ENCODE data around the gene ARHGAP40.
"Not testable (repeated sequence)": the region's sequence is repeated elsewhere in the genome, so short reads cannot be mapped to it uniquely, and the experiment has no call there.

ARHGAP40 gene

DNA sequence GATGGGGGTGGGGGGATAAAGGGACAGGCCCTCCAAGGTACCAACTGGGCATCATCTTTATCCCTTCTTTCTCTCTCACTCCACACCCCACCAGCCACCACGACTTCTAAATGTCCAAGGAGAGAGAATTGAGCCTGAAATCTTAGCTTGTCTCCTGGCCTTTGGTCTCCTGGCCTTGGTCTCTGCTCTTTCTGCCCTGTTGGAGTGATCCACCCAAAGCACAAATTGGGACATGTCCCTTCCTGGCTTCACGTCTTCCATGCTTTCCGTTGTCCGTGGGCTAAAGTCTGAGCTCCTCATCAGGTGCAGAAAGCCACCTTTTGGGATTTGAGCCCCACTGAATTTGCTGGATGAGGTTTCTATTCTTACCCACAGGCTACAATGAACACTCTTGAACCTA, 12.3 kb upstream of the ARHGAP40 start:
- DNase-seq, result no peak

DNA sequence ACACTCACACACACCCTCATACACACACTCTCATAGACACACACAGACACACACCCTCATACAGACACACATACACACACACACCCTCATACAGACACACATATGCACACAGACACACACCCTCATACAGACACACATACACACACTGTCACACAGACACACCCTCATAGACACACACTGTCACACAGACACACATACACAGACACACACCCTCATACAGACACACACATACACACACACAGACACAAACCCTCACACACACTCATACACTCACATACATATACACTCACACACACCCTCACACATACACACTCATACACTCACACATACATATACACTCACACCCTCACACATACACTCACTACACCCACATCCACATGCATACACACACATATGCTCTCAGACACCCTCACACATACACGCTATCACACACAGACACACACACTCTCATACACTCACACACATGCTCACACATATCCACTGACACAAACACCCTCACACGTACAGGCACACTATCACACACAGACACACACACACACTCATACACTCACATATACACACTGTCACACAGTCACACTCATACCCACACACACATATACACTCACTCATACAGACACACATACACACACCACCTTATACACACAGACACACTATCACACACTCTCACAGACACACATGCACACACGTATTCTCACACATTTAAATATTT, 11.5 kb upstream of the ARHGAP40 start:
- DNase-seq, result no peak

DNA sequence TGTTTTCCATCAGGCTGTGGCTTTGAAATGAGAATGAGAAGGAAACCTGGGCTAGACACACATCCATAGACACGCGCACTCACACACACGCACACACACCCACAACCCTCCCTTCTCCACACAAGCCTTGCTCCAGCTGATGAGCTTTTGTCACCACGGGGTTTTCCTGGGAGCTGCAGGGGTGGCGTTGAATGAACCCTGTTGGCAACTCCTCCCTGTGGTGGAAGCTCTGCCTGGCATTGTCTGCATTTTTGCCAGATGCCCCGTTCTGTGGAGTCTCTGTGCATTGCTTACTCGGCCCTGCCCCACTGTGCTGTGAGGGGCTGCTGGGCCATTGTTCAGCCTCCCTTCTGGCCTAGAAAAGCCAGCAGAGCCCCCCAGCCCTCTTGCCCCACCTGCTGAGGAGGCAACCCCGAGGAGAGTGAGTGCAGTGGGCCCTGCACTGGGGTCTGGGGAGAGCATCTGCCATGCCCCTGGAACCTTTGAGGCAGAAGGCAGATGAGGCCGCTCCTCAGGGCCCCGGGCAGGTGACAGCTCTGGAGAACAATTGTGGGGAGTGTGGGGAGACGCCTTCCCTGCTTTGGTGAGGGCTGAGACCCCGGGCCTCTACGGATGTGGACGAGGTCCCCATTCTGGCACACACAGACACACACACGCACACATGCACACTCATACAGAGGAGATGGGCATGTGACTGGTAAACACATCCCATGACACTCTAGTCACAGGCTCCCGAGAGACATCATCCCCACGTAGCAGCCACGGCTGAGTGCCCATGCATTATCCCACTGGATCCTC, 10.7 kb upstream of the ARHGAP40 start:
- no peak for DNase-seq

DNA sequence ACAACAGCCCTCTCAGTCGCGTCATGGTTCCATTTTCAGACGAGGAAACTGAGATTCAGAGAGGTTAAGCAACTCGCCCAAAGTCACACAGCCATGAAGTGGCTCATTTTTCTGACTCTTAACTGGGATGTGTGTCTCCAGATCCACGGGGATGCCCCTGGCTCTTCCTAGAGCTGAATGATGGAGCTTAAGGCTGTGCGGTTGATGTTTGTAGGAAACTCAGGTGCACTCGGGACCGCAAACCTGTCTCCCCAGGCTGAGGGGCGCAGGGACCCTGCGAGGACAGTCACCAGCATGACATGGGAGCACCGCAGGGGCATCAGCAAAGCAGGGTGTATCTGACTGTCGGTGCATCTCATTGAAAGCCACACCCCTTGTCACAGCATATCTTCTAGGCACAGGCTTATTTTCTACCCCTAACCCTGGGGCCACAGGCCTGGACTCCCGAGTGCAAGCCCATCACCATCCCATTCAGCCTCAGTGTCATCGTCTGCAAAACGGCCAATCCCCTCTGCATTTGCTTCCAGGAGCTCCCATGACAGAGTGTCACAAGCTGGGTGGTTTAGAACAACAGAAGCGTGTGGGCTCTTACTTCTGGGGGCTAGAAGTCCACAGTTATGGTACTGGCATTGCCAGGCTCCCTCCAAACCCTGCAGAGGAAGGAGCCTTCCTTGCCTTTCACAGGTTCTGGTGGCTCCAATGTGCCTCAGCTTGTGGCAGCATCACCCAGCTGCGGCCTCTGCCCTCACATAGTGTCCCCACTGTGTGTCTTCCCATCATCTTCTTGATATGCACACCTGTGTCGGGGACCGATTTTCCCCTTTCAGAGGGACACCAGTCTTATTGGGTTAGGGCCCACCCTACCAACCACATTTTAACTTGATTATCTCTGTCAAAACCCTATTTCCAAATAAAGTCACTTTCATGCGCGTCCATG, 9.9 kb upstream of the ARHGAP40 start:
- DNase-seq, result no peak

DNA sequence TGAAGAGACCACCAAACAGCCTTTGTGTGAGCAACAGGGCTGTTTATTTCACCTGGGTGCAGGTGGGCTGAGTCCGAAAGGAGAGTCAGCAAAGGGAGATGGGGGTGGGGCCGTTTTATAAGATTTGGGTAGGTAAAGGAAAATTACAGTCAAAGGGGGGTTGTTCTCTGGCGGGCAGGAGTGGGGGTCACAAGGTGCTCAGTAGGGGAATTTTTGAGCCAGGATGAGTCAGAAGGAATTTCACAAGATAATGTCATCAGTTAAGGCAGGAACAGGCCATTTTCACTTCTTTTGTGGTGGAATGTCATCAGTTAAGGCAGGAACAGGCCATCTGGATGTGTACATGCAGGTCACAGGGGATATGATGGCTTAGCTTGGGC, 9.2 kb upstream of the ARHGAP40 start:
- not testable (repeated sequence) for DNase-seq

DNA sequence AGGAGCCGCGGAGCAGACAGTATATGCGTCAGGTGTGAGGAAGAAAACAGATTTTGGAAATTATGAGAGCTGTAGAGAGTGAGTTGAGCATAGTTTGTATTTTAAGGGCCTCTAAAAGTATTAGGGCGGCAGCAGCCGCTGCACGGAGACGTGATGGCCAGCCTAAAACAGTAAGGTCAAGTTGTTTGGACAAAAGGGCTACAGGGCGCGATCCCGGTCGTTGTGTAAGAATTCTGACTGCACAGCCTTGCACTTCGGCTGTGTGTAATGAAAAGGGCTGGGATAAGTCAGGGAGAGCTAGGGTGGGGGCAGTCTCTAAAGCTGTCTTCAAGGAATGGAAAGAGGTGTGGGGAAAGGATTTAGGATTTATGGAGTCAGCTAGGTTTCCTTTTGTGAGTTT, 7.3 kb upstream of the ARHGAP40 start:
- DNase-seq, result not testable (repeated sequence)

DNA sequence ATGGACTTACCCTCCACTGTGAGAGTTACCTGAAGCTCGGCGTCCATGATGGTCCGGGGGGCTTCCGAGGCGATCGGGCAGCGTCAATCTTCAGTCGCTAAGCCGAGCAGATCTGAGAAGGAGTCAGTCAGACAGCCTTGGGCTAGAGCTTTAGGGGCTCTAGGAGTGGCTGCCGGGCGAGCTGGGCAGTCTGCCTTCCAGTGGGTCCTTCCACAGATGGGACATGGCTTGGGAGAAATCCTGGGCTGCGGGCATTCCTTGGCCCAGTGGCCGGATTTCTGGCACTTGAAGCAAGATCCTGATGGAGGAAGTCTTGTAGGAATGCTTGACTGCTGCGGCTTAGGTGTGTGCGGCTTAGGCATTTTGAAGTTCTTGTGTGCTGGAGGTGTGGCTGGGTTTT, 5.7 kb upstream of the ARHGAP40 start:
- DNase-seq, result not testable (repeated sequence)

DNA sequence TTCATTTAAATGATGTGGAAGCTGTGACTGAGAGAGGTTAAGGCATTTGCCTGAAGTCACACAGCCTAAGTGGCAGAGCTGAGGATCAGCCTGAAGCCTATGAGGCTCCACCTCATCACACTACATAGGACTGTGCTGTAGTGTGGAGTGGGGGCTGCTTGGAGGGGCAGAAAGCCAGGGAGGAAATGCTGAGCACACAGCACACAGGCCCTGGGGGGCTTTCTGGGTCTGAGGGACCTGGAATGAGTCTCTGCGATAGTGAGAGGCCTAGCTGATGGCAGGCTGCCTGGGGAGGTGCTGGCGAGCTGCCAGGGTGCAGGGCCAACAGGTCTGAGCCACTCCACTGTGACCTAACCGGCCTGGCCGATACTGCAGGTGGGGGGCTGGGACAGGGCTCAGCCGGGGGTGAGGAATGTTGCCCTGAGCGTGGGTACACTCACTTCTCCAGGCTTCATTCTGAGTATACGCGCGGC, 2.2 kb upstream of the ARHGAP40 start:
- DNase-seq, result no peak

DNA sequence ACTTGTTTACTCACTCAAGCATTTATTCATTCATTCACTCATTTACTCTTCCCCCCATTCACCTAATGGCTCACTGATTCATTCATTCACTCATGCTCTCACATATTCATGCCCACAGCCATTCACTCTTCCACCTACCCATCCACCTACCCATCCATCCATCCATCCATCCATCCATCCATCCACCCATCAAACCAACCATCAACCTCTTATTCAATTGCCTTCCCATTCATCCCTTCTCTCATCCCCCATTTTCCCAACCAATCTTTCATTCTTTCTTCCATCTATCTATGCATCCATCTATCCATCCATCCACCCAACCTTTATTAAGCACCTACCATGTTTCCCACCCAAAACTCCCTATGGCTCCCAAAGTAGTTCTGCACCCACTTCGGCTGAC, 1.6 kb upstream of the ARHGAP40 start:
- no peak for DNase-seq

DNA sequence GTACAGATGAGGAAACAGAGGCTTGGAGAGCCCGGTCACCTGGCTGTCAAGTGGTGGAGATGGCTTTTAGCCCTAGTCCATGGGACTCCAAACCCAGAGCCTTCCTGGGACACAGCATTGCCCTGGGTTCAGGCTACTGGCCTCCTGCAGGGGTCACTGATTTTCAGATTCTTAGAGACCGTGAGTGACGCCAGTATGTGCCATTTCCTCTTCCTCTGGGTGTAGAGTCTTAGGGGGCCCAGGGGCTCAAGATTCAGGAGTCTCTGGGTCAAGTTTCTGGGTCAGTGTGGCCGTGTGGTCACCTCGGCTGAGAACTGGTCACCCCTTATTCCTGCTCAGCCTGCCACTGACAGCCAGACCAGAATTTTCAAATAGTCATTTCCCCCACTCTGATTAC, 574 bp downstream of the ARHGAP40 start:
- no peak for DNase-seq

DNA sequence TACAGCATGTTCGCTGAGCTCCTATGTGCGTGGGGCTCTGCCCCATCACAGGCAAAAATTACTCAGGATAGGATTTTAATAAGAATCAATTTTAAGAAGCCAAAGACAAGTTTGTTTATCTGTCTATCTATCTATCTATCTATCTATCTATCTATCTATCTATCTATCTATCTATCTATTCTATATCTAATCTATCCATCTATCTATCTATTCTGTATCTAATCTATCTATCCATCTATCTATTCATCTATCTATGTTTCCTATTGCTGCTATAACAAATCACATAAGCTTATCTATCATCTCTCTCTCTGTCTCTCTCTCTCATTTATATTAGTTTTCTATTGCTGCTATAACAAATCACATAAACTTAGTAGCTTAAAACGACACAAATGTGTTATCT, 1.7 kb downstream of the ARHGAP40 start:
- no peak for DNase-seq

DNA sequence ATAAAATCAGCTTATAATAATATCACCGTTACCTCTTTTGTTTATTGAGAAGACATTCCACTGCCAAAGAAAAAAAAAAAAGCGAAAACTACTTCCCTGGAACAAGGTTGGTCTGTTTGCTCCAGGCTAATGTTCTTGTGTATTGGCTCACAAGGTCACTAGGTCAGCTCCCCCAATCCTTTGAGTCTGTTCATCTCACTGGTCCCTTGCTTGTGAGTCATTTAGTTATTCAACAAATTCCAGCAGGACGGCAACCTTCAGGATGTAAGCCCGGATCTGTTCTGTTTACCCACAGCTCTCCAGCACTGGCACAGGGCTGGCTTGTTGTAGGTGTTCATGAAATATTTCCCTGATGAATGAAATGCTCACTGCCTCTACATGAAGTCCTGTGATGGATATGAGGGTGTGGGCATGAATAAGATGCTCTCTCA, 3.3 kb downstream of the ARHGAP40 start:
- DNase-seq, result no peak

DNA sequence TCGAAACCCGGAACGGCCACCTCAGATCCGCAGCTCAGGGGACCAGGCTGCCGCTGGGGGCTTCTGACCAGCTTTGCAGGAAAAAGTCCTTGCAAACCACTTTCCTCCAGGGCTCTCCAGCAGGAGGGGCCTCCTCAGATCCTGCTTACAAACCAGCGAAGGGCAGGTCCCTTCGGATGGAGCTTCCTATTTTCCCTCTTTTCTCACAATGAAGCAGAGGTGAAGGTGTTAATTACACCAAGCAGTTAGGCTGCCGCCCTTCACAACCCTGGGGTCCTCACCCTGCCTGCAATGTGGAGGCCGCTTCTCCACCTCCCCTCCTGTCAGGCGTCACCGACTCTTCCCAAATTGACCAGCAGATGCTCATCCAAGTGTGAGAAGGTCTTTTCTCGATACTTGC, 5.7 kb downstream of the ARHGAP40 start:
- no peak for DNase-seq

DNA sequence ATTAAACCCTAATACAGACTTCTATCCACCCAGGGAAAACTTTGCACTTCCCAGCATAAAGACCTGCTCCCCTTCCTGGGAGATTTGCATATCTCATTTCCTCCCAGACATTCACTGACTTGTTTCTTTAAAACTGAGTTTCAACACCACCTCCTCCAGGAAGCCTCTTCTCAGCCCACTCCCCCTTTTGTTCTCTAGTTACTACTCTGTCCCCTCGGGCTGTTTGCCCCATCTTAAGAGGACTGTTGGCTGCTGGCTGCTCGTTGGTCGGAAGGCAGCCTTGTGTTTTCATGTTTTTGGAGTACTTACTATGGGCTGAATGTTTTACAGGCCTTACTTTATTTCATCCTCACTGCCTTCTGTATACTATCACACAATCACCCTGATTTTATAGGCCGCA, 6.6 kb downstream of the ARHGAP40 start:
- DNase-seq, result no peak

DNA sequence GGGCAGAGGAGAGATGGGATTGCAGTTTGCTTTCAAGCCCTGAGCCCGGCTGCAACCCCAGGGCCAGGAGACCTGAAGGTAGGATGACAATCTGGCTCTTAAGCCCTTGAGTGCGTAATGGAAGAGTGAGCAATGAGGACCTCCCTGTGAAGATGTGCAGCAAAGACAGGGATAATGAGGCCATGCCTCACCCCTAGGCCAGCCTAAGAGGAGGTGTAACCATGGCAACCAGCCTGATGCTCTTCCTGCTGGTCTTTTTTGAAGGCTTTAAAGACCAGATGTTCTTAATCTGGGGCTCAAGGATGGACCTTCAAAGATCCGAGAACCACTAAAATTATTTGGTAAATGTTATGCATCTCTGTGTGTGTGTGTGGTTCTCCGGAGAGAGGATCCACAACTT, 8.2 kb downstream of the ARHGAP40 start:
- no peak for DNase-seq

DNA sequence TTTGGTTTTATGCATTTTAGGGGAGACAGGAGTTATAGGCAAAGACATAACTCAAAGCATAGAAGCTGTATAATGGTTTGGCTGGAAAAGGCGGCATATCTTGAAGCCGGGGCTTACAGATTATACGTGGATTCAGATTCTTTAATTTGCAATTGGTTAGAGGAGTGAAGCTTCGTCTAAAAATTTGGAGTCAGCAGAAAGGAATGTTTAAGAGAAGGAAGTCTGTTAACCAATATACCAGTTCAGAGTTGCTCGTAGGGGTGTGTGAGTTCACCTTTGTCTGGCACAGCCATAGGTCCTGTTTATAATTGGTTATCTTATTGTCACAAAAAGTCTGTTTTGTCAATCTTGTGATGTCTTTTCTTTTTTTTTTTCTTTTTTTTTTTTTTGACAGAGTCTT, 8.9 kb downstream of the ARHGAP40 start:
- DNase-seq, result no peak

DNA sequence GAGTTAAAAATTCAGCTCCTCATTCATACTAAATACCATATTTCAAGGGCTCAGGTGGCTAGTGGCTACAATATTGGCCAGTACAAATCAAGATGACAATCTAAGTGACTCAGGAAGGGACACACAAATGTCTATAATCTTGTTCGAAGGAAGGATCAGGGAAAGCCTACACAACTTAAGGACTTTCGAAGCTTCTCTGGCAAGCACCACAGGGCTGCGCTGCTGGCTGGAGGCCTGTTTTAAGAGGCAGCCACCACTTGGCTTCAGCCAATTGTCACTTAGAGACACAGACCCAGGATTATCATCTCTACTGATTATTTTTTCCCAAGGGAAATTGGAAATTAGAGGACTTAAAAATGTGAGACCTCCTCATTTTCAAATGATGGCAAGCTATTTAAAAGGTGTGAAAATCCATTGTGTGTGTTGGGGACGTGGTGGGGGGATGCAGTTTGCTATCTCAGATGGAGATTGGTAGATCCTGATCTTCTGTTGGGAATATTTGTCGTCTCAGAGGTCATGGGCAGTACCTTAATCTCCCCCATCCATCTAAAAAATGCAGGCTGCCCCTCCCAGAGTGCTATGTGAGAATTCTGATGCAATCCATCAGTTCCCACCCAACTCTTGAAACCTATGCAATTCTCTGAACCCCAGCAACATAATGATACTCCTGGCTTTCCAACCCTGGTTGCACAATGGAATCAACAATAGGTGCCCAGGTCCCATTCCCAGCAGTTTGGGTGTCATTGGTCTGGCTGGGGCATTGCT, 11.3 kb downstream of the ARHGAP40 start:
- DNase-seq, result no peak

DNA sequence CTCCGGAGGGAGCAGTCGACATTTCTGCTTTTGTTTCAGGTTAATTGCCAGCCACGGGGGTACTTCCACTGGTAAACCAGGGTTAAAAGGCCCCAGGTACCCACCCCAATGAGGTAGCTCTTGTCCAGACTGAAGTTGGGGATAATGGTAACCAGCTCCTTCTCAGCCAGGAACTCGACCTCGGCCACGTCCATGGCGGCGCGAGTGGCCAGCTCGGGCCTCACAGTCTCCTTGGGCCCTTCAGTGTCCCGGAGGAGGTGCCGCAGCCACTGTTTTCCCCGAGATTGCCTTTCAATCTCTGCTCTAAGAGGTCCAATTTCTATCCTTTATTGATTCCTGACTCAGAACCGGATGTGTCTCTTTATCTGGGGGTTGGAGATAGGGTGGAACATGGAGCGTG, 13.7 kb downstream of the ARHGAP40 start:
- DNase-seq, result no peak

DNA sequence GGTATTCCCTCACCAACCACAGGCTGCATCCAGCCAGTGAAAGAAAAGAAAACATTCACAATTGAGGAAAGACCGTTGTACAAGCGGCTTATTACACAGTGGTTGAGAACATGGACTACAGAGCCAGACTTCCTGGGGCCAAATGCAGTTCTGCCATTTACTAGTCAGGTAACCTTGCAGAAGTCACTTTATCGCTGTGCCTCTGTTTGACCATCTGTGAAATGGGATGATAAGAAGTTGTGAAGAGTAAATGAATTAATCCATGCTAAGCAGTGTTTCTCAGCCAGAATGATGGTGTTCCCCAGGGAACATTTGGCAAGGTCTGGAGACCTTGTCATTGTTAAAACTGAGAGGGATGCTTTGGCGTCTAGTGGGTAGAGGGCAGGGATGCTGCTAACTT, 14.8 kb downstream of the ARHGAP40 start:
- no peak for DNase-seq

DNA sequence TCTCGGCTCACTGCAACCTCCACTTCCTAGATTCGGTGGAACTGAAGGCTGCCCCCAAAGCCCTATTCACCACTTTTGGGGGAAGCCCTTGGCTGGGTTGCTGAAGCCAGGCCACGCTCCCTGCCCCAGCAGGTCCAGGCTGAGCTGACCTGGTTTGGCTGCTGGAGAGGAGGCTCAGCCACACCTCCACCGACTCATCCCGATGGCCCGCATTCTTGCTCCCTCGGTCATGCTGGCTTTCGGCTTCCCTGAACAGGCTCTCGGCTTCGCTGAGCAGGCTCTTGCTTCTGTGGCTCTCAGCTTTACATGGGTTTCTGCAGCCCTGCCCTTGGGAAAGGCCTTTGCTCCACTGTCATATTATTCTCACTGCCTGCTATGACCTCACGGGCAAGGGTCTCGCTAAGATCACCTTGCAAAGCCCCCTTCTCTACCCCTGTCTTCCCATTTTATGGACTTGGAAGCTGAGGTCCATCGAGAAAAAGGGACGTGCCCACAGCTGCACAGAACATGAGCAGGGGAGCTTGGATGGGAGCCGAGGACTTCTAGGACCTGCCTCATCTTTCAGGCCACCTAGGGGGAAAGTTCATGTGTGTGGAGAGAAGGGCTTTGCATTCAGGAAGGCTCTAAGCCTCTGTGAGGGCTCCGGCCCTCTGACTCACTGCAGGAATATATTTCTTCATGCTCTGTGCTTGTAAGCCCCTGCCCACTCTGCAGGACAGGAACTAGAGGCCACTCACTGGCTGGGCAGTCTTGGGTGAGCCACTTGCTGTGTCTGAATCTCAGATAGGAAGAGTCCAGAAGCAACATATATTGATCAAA, 15.6 kb downstream of the ARHGAP40 start:
- DNase-seq, result no peak

DNA sequence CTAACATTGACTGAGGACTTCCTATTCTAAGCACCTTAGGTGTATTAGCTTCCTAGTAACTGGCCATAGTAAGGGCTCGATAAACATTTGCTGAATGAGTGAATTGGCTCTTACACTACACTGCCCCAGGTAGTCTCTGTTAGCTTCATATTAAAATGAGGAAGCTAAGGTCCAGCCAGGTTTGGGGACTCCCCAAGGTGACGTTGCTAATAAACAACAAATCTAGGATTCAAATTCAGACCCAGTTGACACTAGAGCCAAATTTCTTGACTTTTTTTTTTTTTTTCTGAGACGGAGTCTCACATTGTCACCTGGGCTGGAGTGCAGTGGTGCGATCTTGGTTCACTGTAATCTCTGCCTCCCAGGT, 16.2 kb downstream of the ARHGAP40 start:
- DNase-seq, result no peak

DNA sequence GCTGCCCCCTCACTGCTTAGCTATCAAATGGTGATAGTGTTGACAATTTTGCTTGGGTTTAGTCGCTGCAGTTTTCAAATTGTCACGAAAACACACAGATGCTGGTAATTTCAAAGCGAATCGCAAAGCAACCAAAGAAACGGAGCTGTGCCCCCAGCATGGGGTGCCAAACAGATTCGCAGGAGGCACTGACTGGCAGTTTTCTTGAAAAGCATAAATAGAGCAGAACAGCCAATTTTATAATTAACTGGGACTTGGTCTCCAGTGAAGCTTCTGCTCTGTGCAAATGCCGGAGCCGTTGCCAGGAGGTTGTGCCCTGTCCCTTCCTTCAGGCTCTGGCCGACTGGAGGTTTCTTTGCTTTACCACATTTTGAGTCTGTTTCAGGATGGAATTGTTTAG, 18.8 kb downstream of the ARHGAP40 start:
- DNase-seq, result no peak
